ENCODE results near the gene CPT1B.
"Not testable (repeated sequence)": the region's sequence is repeated elsewhere in the genome, so short reads cannot be mapped to it uniquely, and the experiment has no call there.

Gene CPT1B

DNA sequence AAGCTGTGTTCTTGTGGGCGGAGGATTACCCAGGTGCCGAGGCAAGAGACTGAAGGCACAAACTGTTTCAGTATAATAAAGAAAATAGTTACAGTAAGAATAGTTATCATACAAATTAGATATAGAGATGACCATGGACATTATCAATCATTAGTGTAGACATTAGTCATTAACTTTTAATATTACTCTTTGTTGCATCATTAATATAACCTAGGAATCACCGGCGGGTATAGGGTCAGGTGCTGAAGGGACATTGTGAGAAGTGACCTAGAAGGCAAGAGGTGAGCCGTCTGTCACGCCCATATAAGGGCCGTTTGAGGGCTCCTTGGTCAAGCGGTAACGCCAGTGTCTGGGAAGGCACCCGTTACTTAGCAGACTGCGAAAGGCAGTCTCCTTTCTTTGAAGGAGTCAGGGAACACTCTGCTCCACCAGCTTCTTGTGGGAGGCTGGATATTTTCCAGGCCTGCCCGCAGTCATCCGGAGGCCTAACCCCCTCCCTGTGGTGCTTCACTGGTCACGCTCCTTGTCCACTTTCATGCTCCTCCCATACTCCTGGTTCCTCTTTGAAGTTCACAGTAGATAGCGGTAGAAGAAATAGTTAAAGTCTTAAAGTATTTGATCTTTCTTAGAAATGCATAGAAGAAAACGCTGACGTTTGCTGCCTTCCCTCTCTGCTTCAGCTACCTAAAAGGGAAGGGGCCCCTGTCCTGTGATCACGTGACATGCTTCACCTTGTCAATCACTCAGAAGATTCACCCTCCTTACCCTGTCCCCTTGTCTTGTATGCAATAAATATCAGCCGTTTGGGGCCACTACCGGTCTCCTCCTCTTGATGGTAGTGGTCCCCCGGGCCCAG, 44.1 kb downstream of the CPT1B start:
- not testable (repeated sequence) for H3K27ac ChIP-seq (ENCODE audit: extremely low read depth, low read depth, low read length); H3K4me1 ChIP-seq (ENCODE audit: control insufficient read depth, insufficient read depth, low read length); H3K4me3 ChIP-seq (ENCODE audit: low read depth, low read length); H3K9me3 ChIP-seq (ENCODE audit: control insufficient read depth, insufficient read depth, low read depth, low read length); H3K36me3 ChIP-seq (ENCODE audit: control insufficient read depth in 2 of 2, insufficient read depth in 1 of 2, low read length in 2 of 2)
- ChIA-PET POLR2A (interaction anchor here (0.5 to 1.0 kb wide), 3 partner anchors 36 to 428 kb away, joined by 3 to 8 read pairs (median 4); no protein-coding TSS in a partner anchor), CTCF (interaction anchor here (0.6 to 1.2 kb wide), 2 partner anchors 8 to 47 kb away, joined by 3 to 5 read pairs; partner anchors contain the start of gene SCO2)
- TF ChIP-seq EGR2 (tag by site-specific recombination; IDR thresholded peaks at IDR 0.05; ENCODE audit: low read depth) = 0 out of 2 replicates have a peak, but pooled peaks have one; percentile 0

DNA sequence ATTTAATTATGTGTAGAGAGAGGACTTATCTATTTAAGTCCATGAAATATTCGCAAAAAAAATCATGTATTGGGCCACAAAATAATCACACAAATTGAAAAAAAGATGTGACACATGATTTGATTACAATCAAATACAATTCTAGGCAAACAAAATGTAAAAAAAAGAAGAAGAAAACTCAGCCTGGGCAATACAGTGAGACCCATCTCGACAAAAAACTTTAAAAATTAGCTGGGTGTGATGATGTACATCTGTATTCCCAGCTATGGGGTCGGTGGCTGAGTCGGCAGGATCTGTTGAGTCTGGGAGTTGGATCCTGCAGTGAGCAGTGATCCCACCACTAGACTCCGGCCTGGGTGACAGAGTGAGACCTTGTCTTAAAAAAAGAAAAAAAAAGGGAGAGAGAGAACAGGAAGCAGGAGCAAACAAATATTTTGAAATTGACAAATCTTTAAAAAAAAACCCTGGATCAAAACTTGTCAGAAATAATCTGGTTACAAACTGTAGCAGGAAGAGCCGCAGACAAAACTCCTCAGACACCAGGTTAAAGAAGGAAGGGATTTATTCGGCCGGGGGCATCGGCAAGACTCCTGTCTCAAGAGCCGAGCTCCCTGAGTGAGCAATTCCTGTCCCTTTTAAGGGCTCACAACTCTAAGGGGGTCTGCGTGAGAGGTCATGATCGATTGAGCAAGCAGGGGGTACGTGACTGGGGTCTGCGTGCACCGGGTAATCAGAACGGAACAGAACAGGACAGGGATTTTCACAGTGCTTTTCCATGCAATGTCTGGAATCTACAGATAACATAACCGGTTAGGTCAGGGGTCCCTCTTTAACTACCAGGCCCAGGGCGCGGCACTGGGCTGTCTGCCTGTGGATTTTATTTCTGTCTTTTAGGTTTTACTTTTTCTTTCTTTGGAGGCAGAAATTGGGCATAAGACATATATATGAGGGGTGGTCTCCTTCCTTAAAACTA, 45.1 kb downstream of the CPT1B start:
- CTCF ChIA-PET = interaction anchor here (1.2 kb wide), 1 partner anchor 7 kb away, joined by 5 read pairs; the partner anchor contains the start of gene SCO2

DNA sequence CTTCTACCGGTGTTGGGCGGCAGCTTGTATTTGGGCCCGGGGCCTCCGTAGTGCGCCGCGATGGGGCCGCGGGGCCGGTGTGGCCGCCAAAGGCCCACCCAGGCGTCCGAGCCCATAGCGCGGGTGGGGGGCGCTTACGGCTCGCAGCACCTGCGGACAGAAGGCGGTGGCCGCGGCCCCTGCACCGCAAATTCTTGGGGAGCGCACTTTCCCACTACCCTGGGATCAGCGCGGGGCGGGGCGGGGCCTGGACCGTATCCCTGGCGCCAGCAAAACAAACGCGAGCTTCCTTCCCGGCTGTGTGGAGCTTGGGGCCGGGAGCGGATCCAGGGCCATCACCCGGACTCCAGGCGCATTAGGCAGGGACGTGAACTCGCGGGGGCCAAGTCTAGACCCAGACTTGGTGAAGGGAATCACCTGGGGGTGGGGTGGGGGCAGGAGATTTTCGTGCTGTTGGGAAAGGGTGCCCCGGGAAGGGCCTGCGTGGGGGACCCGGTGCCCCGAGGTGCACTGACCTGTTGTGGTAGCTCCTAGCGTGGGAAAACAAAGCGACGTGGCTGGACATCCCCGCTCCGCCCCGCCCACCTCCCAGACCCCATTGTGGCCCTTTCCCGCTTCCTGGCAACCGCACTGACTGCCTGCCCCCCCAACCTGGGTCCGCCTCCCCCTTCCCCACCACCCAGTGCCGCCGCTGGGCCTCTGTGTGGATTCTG, 46.1 kb downstream of the CPT1B start:
- no peaks in the 10 kb centered on the region for H3K36me3 ChIP-seq (ENCODE audit: control insufficient read depth in 2 of 2, insufficient read depth in 1 of 2, low read length in 2 of 2)
- ChIA-PET CTCF (no interaction called here), POLR2A (interaction anchor here (0.7 kb wide), 1 partner anchor 57 kb away, joined by 3 read pairs; no protein-coding TSS in a partner anchor)
- H3K27ac ChIP-seq (ENCODE audit: extremely low read depth, low read depth, low read length) = no peak overlapping the region
- H3K4me1 ChIP-seq (ENCODE audit: control insufficient read depth, insufficient read depth, low read length) = no peaks in the 10 kb centered on the region; the same call in 1 of the 2 replicates
- H3K9me3 ChIP-seq (ENCODE audit: control insufficient read depth, insufficient read depth, low read depth, low read length) = no peaks in the 10 kb centered on the region
- no peak overlapping the region for H3K4me3 ChIP-seq (ENCODE audit: low read depth, low read length)
- TF ChIP-seq, protein P1, sequence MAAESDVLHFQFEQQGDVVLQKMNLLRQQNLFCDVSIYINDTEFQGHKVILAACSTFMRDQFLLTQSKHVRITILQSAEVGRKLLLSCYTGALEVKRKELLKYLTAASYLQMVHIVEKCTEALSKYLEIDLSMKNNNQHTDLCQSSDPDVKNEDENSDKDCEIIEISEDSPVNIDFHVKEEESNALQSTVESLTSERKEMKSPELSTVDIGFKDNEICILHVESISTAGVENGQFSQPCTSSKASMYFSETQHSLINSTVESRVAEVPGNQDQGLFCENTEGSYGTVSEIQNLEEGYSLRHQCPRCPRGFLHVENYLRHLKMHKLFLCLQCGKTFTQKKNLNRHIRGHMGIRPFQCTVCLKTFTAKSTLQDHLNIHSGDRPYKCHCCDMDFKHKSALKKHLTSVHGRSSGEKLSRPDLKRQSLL (tag by site-specific recombination; IDR thresholded peaks at IDR 0.05) = no peak
- TF ChIP-seq SETDB1 (IDR thresholded peaks at IDR 0.05; ENCODE audit: insufficient read length, low read length) = no peak
- TF ChIP-seq, protein P2, sequence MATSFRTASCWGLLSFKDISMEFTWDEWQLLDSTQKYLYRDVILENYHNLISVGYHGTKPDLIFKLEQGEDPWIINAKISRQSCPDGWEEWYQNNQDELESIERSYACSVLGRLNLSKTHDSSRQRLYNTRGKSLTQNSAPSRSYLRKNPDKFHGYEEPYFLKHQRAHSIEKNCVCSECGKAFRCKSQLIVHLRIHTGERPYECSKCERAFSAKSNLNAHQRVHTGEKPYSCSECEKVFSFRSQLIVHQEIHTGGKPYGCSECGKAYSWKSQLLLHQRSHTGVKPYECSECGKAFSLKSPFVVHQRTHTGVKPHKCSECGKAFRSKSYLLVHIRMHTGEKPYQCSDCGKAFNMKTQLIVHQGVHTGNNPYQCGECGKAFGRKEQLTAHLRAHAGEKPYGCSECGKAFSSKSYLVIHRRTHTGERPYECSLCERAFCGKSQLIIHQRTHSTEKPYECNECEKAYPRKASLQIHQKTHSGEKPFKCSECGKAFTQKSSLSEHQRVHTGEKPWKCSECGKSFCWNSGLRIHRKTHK (tag by site-specific recombination; IDR thresholded peaks at IDR 0.05) = no peak
- TF ChIP-seq, protein P3, sequence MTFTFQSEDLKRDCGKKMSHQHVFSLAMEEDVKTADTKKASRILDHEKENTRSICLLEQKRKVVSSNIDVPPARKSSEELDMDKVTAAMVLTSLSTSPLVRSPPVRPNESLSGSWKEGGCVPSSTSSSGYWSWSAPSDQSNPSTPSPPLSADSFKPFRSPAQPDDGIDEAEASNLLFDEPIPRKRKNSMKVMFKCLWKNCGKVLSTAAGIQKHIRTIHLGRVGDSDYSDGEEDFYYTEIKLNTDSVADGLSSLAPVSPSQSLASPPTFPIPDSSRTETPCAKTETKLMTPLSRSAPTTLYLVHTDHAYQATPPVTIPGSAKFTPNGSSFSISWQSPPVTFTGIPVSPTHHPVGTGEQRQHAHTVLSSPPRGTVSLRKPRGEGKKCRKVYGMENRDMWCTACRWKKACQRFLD (tag by site-specific recombination; IDR thresholded peaks at IDR 0.05) = no peak
- TF ChIP-seq SCRT1 (tag by site-specific recombination; IDR thresholded peaks at IDR 0.05; ENCODE audit: borderline replicate concordance) = no peak
- TF ChIP-seq ZNF223 (tag by site-specific recombination; IDR thresholded peaks at IDR 0.05) = no peak
- no peak for TF ChIP-seq ZBTB7A (tag by site-specific recombination; IDR thresholded peaks at IDR 0.05; ENCODE audit: low read depth)
- TF ChIP-seq, protein P4, sequence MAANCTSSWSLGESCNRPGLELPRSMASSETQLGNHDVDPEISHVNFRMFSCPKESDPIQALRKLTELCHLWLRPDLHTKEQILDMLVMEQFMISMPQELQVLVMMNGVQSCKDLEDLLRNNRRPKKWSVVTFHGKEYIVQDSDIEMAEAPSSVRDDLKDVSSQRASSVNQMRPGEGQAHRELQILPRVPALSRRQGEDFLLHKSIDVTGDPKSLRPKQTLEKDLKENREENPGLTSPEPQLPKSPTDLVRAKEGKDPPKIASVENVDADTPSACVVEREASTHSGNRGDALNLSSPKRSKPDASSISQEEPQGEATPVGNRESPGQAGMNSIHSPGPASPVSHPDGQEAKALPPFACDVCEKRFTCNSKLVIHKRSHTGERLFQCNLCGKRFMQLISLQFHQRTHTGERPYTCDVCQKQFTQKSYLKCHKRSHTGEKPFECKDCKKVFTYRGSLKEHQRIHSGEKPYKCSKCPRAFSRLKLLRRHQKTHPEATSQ (tag by site-specific recombination; IDR thresholded peaks at IDR 0.05) = no peak
- TF ChIP-seq ZNF701 (tag by site-specific recombination; IDR thresholded peaks at IDR 0.05) = no peak

More for the DNA sequence above, 45.1 kb downstream of the CPT1B start:
- H3K36me3 ChIP-seq (ENCODE audit: control insufficient read depth in 2 of 2, insufficient read depth in 1 of 2, low read length in 2 of 2) = no peaks in the 10 kb centered on the region
- no peak for TF ChIP-seq ZNF132 (tag by site-specific recombination; IDR thresholded peaks at IDR 0.05; ENCODE audit: borderline replicate concordance)
- TF ChIP-seq ZNF121 (tag by site-specific recombination; IDR thresholded peaks at IDR 0.05) = peak; percentile 90
- TF ChIP-seq, protein P5, sequence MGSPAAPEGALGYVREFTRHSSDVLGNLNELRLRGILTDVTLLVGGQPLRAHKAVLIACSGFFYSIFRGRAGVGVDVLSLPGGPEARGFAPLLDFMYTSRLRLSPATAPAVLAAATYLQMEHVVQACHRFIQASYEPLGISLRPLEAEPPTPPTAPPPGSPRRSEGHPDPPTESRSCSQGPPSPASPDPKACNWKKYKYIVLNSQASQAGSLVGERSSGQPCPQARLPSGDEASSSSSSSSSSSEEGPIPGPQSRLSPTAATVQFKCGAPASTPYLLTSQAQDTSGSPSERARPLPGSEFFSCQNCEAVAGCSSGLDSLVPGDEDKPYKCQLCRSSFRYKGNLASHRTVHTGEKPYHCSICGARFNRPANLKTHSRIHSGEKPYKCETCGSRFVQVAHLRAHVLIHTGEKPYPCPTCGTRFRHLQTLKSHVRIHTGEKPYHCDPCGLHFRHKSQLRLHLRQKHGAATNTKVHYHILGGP (tag by site-specific recombination; IDR thresholded peaks at IDR 0.05) = no peak
- no peak for TF ChIP-seq ZNF366 (tag by site-specific recombination; conservative IDR thresholded peaks at IDR 0.05)
- TF ChIP-seq, protein P6, sequence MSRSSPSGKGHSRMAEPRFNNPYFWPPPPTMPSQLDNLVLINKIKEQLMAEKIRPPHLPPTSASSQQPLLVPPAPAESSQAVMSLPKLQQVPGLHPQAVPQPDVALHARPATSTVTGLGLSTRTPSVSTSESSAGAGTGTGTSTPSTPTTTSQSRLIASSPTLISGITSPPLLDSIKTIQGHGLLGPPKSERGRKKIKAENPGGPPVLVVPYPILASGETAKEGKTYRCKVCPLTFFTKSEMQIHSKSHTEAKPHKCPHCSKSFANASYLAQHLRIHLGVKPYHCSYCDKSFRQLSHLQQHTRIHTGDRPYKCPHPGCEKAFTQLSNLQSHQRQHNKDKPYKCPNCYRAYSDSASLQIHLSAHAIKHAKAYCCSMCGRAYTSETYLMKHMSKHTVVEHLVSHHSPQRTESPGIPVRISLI (tag by site-specific recombination; IDR thresholded peaks at IDR 0.05) = 0 out of 2 replicates have a peak, but pooled peaks have one; percentile 31
- TF ChIP-seq, protein P7, sequence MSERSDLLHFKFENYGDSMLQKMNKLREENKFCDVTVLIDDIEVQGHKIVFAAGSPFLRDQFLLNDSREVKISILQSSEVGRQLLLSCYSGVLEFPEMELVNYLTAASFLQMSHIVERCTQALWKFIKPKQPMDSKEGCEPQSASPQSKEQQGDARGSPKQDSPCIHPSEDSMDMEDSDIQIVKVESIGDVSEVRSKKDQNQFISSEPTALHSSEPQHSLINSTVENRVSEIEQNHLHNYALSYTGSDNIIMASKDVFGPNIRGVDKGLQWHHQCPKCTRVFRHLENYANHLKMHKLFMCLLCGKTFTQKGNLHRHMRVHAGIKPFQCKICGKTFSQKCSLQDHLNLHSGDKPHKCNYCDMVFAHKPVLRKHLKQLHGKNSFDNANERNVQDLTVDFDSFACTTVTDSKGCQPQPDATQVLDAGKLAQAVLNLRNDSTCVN (tag by site-specific recombination; optimal IDR thresholded peaks at IDR 0.05) = no peak
- H3K4me1 ChIP-seq (ENCODE audit: control insufficient read depth, insufficient read depth, low read length) = no peaks in the 10 kb centered on the region; the same call in 1 of the 2 replicates
- POLR2A ChIA-PET = interaction anchor here (0.6 kb wide), 1 partner anchor 231 kb away, joined by 4 read pairs; no protein-coding TSS in a partner anchor
- H3K4me3 ChIP-seq (ENCODE audit: low read depth, low read length) = no peak overlapping the region
- no peak overlapping the region for H3K27ac ChIP-seq (ENCODE audit: extremely low read depth, low read depth, low read length)
- no peaks in the 10 kb centered on the region for H3K9me3 ChIP-seq (ENCODE audit: control insufficient read depth, insufficient read depth, low read depth, low read length)
